ENCODE results near the gene CYP4F3. TPM values are rescaled to one million over a fixed set of nuclear protein-coding genes. Genes with fewer than 3 reads are reported as not detected.

The CYP4F3 gene
- total and polyA plus RNA-seq, 2 of the 13 experiments (the other 11 are each of a cell fraction or from before 2014, with no cell fraction given), result 17.8 to 22.8 TPM

GRCh38 chr19:15631817-15632216 is 8.9 kb upstream of the CYP4F3 start (continued):
- TF ChIP-seq, protein P1, sequence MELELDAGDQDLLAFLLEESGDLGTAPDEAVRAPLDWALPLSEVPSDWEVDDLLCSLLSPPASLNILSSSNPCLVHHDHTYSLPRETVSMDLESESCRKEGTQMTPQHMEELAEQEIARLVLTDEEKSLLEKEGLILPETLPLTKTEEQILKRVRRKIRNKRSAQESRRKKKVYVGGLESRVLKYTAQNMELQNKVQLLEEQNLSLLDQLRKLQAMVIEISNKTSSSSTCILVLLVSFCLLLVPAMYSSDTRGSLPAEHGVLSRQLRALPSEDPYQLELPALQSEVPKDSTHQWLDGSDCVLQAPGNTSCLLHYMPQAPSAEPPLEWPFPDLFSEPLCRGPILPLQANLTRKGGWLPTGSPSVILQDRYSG (CRISPR knock-in tag; IDR thresholded peaks at IDR 0.05), result 0 out of 2 replicates have a peak, but pooled peaks have one; percentile 89
- no peak for TF ChIP-seq TBX3 (IDR thresholded peaks at IDR 0.05; ENCODE audit: borderline replicate concordance)
- TF ChIP-seq BCL6 (CRISPR knock-in tag; IDR thresholded peaks at IDR 0.05), result peak; percentile 46; the same call in 1 of the 2 replicates
- TF ChIP-seq ZNF670 (CRISPR knock-in tag; IDR thresholded peaks at IDR 0.05; ENCODE audit: borderline replicate concordance), result no peak
- TF ChIP-seq ZNF720 (CRISPR knock-in tag; IDR thresholded peaks at IDR 0.05), result no peak
- no peak for TF ChIP-seq TFDP2 (CRISPR knock-in tag; IDR thresholded peaks at IDR 0.05)
- 0 out of 2 replicates have a peak, but pooled peaks have one; percentile 60 for TF ChIP-seq ZNF335 (CRISPR knock-in tag; IDR thresholded peaks at IDR 0.05)
- TF ChIP-seq NFE2L2 (IDR thresholded peaks at IDR 0.05; ENCODE audit: low read length), result no peak
- TF ChIP-seq RXRB (CRISPR knock-in tag; IDR thresholded peaks at IDR 0.05; ENCODE audit: borderline replicate concordance), result peak; percentile 52; the same call in 1 of the 2 replicates
- TF ChIP-seq GPBP1L1 (CRISPR knock-in tag; IDR thresholded peaks at IDR 0.05), result no peak
- TF ChIP-seq, protein P2, sequence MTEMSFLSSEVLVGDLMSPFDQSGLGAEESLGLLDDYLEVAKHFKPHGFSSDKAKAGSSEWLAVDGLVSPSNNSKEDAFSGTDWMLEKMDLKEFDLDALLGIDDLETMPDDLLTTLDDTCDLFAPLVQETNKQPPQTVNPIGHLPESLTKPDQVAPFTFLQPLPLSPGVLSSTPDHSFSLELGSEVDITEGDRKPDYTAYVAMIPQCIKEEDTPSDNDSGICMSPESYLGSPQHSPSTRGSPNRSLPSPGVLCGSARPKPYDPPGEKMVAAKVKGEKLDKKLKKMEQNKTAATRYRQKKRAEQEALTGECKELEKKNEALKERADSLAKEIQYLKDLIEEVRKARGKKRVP (CRISPR knock-in tag; IDR thresholded peaks at IDR 0.05), result no peak
- peak; percentile 58; the same call in 1 of the 2 replicates for TF ChIP-seq ZNF263 (CRISPR knock-in tag; IDR thresholded peaks at IDR 0.05)
- peak; percentile 56 for TF ChIP-seq RARA (CRISPR knock-in tag; IDR thresholded peaks at IDR 0.05)
- TF ChIP-seq ZNF10 (CRISPR knock-in tag; IDR thresholded peaks at IDR 0.05; ENCODE audit: borderline replicate concordance, low read depth), result no peak
- TF ChIP-seq CENPT (CRISPR knock-in tag; IDR thresholded peaks at IDR 0.05; ENCODE audit: low read depth), result no peak
- TF ChIP-seq MEIS2 (CRISPR knock-in tag; IDR thresholded peaks at IDR 0.05), result peak; percentile 81
- TF ChIP-seq, protein P3, sequence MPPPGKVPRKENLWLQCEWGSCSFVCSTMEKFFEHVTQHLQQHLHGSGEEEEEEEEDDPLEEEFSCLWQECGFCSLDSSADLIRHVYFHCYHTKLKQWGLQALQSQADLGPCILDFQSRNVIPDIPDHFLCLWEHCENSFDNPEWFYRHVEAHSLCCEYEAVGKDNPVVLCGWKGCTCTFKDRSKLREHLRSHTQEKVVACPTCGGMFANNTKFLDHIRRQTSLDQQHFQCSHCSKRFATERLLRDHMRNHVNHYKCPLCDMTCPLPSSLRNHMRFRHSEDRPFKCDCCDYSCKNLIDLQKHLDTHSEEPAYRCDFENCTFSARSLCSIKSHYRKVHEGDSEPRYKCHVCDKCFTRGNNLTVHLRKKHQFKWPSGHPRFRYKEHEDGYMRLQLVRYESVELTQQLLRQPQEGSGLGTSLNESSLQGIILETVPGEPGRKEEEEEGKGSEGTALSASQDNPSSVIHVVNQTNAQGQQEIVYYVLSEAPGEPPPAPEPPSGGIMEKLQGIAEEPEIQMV (CRISPR knock-in tag; IDR thresholded peaks at IDR 0.05; ENCODE audit: low read depth), result no peak
- TF ChIP-seq TAF15 (IDR thresholded peaks at IDR 0.05; ENCODE audit: low read depth, low read length, poor library complexity, severe bottlenecking), result no peak
- TF ChIP-seq, protein P4, sequence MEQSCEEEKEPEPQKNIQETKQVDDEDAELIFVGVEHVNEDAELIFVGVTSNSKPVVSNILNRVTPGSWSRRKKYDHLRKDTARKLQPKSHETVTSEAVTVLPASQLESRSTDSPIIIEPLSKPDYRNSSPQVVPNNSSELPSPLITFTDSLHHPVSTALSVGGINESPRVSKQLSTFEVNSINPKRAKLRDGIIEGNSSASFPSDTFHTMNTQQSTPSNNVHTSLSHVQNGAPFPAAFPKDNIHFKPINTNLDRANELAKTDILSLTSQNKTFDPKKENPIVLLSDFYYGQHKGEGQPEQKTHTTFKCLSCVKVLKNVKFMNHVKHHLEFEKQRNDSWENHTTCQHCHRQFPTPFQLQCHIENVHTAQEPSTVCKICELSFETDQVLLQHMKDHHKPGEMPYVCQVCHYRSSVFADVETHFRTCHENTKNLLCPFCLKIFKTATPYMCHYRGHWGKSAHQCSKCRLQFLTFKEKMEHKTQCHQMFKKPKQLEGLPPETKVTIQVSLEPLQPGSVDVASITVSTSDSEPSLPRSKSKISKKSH (CRISPR knock-in tag; IDR thresholded peaks at IDR 0.05; ENCODE audit: borderline replicate concordance), result no peak
- TF ChIP-seq TEF (CRISPR knock-in tag; IDR thresholded peaks at IDR 0.05), result peak; percentile 78

All from HepG2 (cell line).